ENCODE measurements around the gene TARP.

The TARP gene

GRCh38 chr7:38222481-38223096 lies 50.8 kb downstream of the TARP start:
- dilution Hi-C loops (cut with HindIII; ENCODE audit: low sequenced_read_pairs, unreplicated experiment) (no loop called here), intact Hi-C loops (cut with micrococcal nuclease) (loop anchor here (1.0 to 2.0 kb wide), 3 partner anchors 44 to 115 kb away; partner anchors contain the start of gene STARD3NL), in situ Hi-C loops (cut with MboI; ENCODE audit: low sequenced_read_pairs) (loop anchor here (5.0 kb wide), 1 partner anchor 115 kb away; no protein-coding TSS in a partner anchor)
- no CpG with 5 or more reads among the region's 5 CpGs for WGBS, 2 experiments (ENCODE audit: extremely low coverage in 2 of 2, insufficient read length in 1 of 2)
- Histone ChIP-seq H3K9ac (ENCODE audit: low read depth, low read length) (no peak overlapping the region), H3K18ac (ENCODE audit: low read depth, low read length) (no peak overlapping the region), H2BK120ac (ENCODE audit: low read depth, low read length) (no peak overlapping the region), H3K27me3 (ENCODE audit: control insufficient read depth, insufficient read depth, low read length) (no peaks in the 10 kb centered on the region), H4K5ac (ENCODE audit: low read depth, low read length) (no peak overlapping the region), H4K91ac (ENCODE audit: insufficient read depth, low read depth, low read length) (no peak overlapping the region), H2BK15ac (ENCODE audit: low read depth, low read length) (no peak overlapping the region), H3K4ac (ENCODE audit: low read depth, low read length) (no peak overlapping the region), H2BK5ac (ENCODE audit: low read depth, low read length, poor library complexity, severe bottlenecking) (no peak overlapping the region), H2AK9ac (replicated peaks; ENCODE audit: low read depth, low read length, poor library complexity) (no peak overlapping the region), H3K4me2 (ENCODE audit: low read depth, low read length) (no peak overlapping the region), H3K23ac (ENCODE audit: low read depth, low read length) (no peak overlapping the region), H3K27ac (ENCODE audit: insufficient read depth, low read length) (no peak overlapping the region), H2BK20ac (ENCODE audit: low read depth, low read length) (no peak overlapping the region), H3K9me1 (ENCODE audit: insufficient read depth, low read length) (peaks cover 2% of the 10 kb centered on the region), H3K14ac (replicated peaks; ENCODE audit: low read depth, low read length) (no peak overlapping the region), H3K4me1 (ENCODE audit: control insufficient read depth, insufficient read depth, low read length) (peaks cover 3% of the 10 kb centered on the region; the same call in 1 of the 2 replicates), H3K4me3 (ENCODE audit: insufficient read depth, low read depth, low read length) (no peak overlapping the region), H3K36me3 (ENCODE audit: control insufficient read depth, insufficient read depth, low read length) (peaks cover 30% of the 10 kb centered on the region), H3K56ac (ENCODE audit: extremely low read depth, insufficient read depth, low read length) (no peak overlapping the region), H2AFZ (replicated peaks; ENCODE audit: low read length, poor library complexity) (no peak overlapping the region), H3K79me1 (ENCODE audit: low read depth in 1 of 2, low read length in 2 of 2) (peaks cover 0 to 3% of the 10 kb centered on the region in 2 experiments; a peak in 1 of 4 replicates), H4K20me1 (ENCODE audit: insufficient read depth, low read length) (no peaks in the 10 kb centered on the region), H4K8ac (ENCODE audit: low read depth in 2 of 2, low read length in 2 of 2) (no peak overlapping the region), H3K9me3 (ENCODE audit: control insufficient read depth, insufficient read depth, low read length) (no peaks in the 10 kb centered on the region), H2AK5ac (ENCODE audit: low read depth, low read length) (no peak overlapping the region)
- ATAC-seq (ENCODE audit: low read depth) (peak; percentile 79), DNase-seq (peak; percentile 62)
- ChIA-PET CTCF (interaction anchor here (1.1 to 1.5 kb wide), 4 partner anchors 12 to 102 kb away, joined by 3 to 6 read pairs (median 4); no protein-coding TSS in a partner anchor), POLR2A (ENCODE audit: unreplicated experiment) (no interaction called here)
- BruUV-seq (replicated peaks) = no TSS peak
- TF ChIP-seq RAD21 (IDR thresholded peaks at IDR 0.05; ENCODE audit: low read length) (peak; percentile 84), CEBPB (IDR thresholded peaks at IDR 0.05; ENCODE audit: low read depth, low read length) (no peak), SMC3 (IDR thresholded peaks at IDR 0.05; ENCODE audit: low read depth, low read length) (peak; percentile 62)
- TF ChIP-seq, protein P1, sequence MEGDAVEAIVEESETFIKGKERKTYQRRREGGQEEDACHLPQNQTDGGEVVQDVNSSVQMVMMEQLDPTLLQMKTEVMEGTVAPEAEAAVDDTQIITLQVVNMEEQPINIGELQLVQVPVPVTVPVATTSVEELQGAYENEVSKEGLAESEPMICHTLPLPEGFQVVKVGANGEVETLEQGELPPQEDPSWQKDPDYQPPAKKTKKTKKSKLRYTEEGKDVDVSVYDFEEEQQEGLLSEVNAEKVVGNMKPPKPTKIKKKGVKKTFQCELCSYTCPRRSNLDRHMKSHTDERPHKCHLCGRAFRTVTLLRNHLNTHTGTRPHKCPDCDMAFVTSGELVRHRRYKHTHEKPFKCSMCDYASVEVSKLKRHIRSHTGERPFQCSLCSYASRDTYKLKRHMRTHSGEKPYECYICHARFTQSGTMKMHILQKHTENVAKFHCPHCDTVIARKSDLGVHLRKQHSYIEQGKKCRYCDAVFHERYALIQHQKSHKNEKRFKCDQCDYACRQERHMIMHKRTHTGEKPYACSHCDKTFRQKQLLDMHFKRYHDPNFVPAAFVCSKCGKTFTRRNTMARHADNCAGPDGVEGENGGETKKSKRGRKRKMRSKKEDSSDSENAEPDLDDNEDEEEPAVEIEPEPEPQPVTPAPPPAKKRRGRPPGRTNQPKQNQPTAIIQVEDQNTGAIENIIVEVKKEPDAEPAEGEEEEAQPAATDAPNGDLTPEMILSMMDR (conservative IDR thresholded peaks at IDR 0.05; ENCODE audit: low read depth, low read length) = peak; percentile 83
